ENCODE measurements around the gene SPATA12. TPM values are rescaled to one million over a fixed set of nuclear protein-coding genes. Genes with fewer than 3 reads are reported as not detected.

SPATA12 gene
- total RNA-seq, 1 donor from 2014 or later: 1.9 TPM

GRCh38 chr3:57112206-57112605 lies 51.7 kb downstream of the SPATA12 start:
- DNase-seq (ENCODE audit: low spot score): no peak

- no peak for DNase-seq (ENCODE audit: low spot score)
These were observed 56.0 kb downstream of the SPATA12 start for GRCh38 chr3:57116501-57116900.

- DNase-seq (ENCODE audit: low spot score): peak; percentile 59
These were observed 57.8 kb downstream of the SPATA12 start for GRCh38 chr3:57118254-57118653.

GRCh38 chr3:57120040-57120439 lies 59.6 kb downstream of the SPATA12 start:
- peak; percentile 88 for DNase-seq (ENCODE audit: low spot score)

GRCh38 chr3:57120451-57121174 lies 60.1 kb downstream of the SPATA12 start:
- DNase-seq (ENCODE audit: low spot score): peak; percentile 69

Other genes with a start within 250 kb of the SPATA12 start
- 5.8 TPM for gene IL17RD, start 104.7 kb downstream of the SPATA12 start, total RNA-seq (ENCODE audit: insufficient read depth, low replicate concordance)
- gene HESX1, start 139.3 kb downstream of the SPATA12 start, total RNA-seq (ENCODE audit: insufficient read depth, low replicate concordance): not detected
- 60.4 TPM for gene APPL1, start 167.1 kb downstream of the SPATA12 start, total RNA-seq (ENCODE audit: insufficient read depth, low replicate concordance)
- 0.24 TPM for gene ASB14, start 232.0 kb downstream of the SPATA12 start, total RNA-seq (ENCODE audit: insufficient read depth, low replicate concordance)

All from umbilical cord (tissue), 2 donors.